Liver (tissue), 9 donors: ENCODE data around the gene GIPC1. TPM values are rescaled to one million over a fixed set of nuclear protein-coding genes. Genes with fewer than 3 reads are reported as not detected.

Experiments used
- DNase-seq: peaks from one replicate; pipeline ENCODE4 v3.0.0-alpha.2; 2017; ENCODE audit warnings: low spot score
- H3K27ac ChIP-seq, 2 donors: one replicate each; pipeline ENCODE4 v1.7.0; 2013; ENCODE audit warnings: inconsistent platforms in 2 of 2, low read length in 2 of 2, control low read depth in 1 of 2, low read depth in 1 of 2, mild to moderate bottlenecking in 1 of 2
- H3K27me3 ChIP-seq, 4 donors: one replicate each; pipeline versions ENCODE4 v1.6.1 to v1.7.0; 2013; ENCODE audit warnings: low read length in 3 of 4, inconsistent platforms in 1 of 4, mild to moderate bottlenecking in 1 of 4, moderate library complexity in 1 of 4; ENCODE audit not compliant: control insufficient read depth in 4 of 4, insufficient read depth in 4 of 4
- H3K36me3 ChIP-seq, 4 donors: one replicate each; pipeline versions ENCODE4 v1.6.1 to v1.7.0; 2013; ENCODE audit warnings: low read length in 3 of 4, mild to moderate bottlenecking in 3 of 4, low read depth in 1 of 4, moderate library complexity in 1 of 4; ENCODE audit not compliant: control insufficient read depth in 4 of 4, insufficient read depth in 3 of 4
- H3K4me1 ChIP-seq, 4 donors: one replicate each; pipeline versions ENCODE4 v1.6.1 to v1.7.0; 2013; ENCODE audit warnings: low read length in 3 of 4, mild to moderate bottlenecking in 3 of 4, moderate library complexity in 1 of 4; ENCODE audit not compliant: control insufficient read depth in 4 of 4, insufficient read depth in 4 of 4
- H3K4me3 ChIP-seq, 3 donors: one replicate each; pipeline versions ENCODE4 v1.6.1 to v1.7.0; 2013; ENCODE audit warnings: low read length in 3 of 3, control low read depth in 1 of 3, low read depth in 1 of 3, mild to moderate bottlenecking in 1 of 3
- H3K9ac ChIP-seq, 2 donors: one replicate each; pipeline ENCODE4 v1.7.0; 2013; ENCODE audit warnings: low read length in 2 of 2, mild to moderate bottlenecking in 2 of 2, moderate library complexity in 2 of 2, control low read depth in 1 of 2, low read depth in 1 of 2
- H3K9me3 ChIP-seq, 4 donors: one replicate each; pipeline versions ENCODE4 v1.6.1 to v1.7.0; 2013; ENCODE audit warnings: low read length in 3 of 4; ENCODE audit not compliant: control insufficient read depth in 4 of 4
- GABPA ChIP-seq, 2 donors: IDR thresholded peaks in 1 of 2; conservative IDR thresholded peaks in 1 of 2; 2 replicates each; pipeline ENCODE4 v1.6.1; 2016; ENCODE audit warnings: antibody characterized with exemption in 2 of 2, mild to moderate bottlenecking in 1 of 2, moderate library complexity in 1 of 2
- WGBS: extraction: QIAGEN DNeasy Blood & Tissue Kit; methylation state at CpG from one replicate; pipeline ENCODE4 v1.1.7; 2013; 5-methylcytosine and 5-hydroxymethylcytosine counted together
- polyA plus RNA-seq, 2 donors: library from polyadenylated mRNA; stranded (reverse) in 1 of 2; unstranded in 1 of 2; fragments of 200-250 nt in 1 of 2; fragments of >200 nt in 1 of 2; fragmentation: Nextera tagmentation in 1 of 2; extraction: Ambion mirVana in 1 of 2; gene quantifications; one replicate each; pipeline versions ENCODE4 v1.2.1 to v1.2.3, GENCODE V29; 2013 to 2015
- total RNA-seq, 2 donors: library from RNA; depleted of rRNA; stranded (reverse); fragments of >200 nt; gene quantifications; one replicate each; pipeline ENCODE4 v1.2.3, GENCODE V29; 2014
- TF ChIP-seq, protein P1 (sequence below): fragments of 150-350 bp; IDR thresholded peaks from 2 replicates; pipeline ENCODE4 v1.5.1; 2017; ENCODE audit warnings: improper control_type of control experiment, low read depth, low read length; ENCODE audit not compliant: missing input control
- TF ChIP-seq, protein P2 (sequence below): IDR thresholded peaks from 2 replicates; pipeline ENCODE4 v1.6.1; 2016; ENCODE audit warnings: antibody characterized with exemption, mild to moderate bottlenecking
- TF ChIP-seq, protein P3 (sequence below): IDR thresholded peaks from 2 replicates; pipeline ENCODE4 v1.6.1; 2016; ENCODE audit warnings: antibody characterized with exemption
- donor health status: healthy.
- donor health status: healthy.
- donor health status: healthy.
- donor health status: healthy.
- donor health status: healthy.

GIPC1 gene
- total and polyA plus RNA-seq, 4 donors: 18.4 to 34.5 (median 25.5) TPM

DNA sequence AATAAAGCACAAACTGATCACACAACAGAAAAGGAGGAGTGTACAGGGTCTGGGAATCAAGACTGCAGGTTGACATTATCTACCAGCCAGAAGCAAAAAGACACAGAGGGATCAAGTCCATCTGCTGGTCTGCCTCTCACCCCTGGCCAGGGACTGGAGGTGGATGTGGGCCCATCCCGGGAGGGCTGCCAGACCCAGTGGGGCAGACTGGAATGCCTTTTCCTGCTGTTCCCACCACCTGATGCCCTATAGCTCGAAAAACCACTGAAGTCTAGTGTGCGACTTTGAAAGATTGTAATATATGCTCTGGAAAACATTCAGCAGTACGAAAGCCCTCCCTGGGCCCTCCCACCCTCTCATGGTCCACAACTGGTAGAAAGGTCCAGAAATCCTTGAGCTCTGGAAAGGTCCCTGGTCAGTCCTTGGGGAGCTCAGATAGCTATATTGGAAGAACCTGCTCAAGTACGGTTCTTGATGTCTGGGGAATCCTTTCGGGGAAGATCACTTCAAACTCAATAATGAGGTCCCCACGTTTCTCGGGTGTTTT is 19.6 kb upstream of the GIPC1 start:
- Histone ChIP-seq H3K36me3 (peaks cover 8 to 22% (median 14%) of the 10 kb centered on the region in 4 donors), H3K4me1 (peaks cover 27 to 65% (median 40%) of the 10 kb centered on the region in 4 donors), H3K9me3 (no peaks in the 10 kb centered on the region), H3K4me3 (peak overlapping the region; percentile 73 to 95 (median 87)), H3K9ac (peak overlapping the region in 1 of 2 donors; percentile 69), H3K27ac (peak overlapping the region; percentile 3 to 98), H3K27me3 (no peaks in the 10 kb centered on the region)
- TF ChIP-seq GABPA (IDR thresholded peaks at IDR 0.05 in 1 of 2, conservative IDR thresholded peaks at IDR 0.05 in 1 of 2): no peak
- TF ChIP-seq, protein P1, sequence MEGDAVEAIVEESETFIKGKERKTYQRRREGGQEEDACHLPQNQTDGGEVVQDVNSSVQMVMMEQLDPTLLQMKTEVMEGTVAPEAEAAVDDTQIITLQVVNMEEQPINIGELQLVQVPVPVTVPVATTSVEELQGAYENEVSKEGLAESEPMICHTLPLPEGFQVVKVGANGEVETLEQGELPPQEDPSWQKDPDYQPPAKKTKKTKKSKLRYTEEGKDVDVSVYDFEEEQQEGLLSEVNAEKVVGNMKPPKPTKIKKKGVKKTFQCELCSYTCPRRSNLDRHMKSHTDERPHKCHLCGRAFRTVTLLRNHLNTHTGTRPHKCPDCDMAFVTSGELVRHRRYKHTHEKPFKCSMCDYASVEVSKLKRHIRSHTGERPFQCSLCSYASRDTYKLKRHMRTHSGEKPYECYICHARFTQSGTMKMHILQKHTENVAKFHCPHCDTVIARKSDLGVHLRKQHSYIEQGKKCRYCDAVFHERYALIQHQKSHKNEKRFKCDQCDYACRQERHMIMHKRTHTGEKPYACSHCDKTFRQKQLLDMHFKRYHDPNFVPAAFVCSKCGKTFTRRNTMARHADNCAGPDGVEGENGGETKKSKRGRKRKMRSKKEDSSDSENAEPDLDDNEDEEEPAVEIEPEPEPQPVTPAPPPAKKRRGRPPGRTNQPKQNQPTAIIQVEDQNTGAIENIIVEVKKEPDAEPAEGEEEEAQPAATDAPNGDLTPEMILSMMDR: no peak
- WGBS: 49% methylated on average over 8 of the region's 8 CpGs
- DNase-seq: no peak

DNA sequence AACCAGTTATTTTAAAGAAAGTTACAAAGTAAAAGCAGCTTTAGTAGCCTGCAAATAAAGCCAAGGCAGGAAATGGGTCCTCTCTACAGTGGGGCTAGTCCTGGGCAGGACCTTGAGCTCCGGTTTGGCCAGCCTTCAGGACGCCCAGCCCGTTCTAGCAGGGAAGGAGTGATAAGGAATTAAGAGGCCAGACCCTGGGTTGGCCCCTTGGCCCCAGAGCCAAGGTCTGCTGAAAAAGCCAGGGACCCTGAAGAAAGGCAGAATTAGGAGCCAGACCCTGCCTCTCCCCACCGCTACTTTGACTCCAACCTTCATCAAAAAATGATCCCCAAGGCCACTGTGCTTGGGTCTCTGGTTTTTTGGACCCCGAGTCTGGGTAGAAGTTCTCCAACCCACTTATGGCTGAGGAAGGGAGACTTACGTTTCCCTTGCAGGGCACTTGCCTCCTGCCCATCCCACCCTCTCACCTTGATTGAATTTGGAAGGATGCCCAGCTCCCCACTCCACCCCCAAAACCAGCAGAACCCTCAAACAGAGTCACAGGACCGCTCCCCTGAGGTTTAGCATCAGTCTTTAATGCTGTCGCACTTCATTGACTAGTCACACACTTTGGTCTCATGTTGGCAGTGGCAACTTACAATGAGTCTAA is 18.4 kb upstream of the GIPC1 start:
- TF ChIP-seq, protein P2, sequence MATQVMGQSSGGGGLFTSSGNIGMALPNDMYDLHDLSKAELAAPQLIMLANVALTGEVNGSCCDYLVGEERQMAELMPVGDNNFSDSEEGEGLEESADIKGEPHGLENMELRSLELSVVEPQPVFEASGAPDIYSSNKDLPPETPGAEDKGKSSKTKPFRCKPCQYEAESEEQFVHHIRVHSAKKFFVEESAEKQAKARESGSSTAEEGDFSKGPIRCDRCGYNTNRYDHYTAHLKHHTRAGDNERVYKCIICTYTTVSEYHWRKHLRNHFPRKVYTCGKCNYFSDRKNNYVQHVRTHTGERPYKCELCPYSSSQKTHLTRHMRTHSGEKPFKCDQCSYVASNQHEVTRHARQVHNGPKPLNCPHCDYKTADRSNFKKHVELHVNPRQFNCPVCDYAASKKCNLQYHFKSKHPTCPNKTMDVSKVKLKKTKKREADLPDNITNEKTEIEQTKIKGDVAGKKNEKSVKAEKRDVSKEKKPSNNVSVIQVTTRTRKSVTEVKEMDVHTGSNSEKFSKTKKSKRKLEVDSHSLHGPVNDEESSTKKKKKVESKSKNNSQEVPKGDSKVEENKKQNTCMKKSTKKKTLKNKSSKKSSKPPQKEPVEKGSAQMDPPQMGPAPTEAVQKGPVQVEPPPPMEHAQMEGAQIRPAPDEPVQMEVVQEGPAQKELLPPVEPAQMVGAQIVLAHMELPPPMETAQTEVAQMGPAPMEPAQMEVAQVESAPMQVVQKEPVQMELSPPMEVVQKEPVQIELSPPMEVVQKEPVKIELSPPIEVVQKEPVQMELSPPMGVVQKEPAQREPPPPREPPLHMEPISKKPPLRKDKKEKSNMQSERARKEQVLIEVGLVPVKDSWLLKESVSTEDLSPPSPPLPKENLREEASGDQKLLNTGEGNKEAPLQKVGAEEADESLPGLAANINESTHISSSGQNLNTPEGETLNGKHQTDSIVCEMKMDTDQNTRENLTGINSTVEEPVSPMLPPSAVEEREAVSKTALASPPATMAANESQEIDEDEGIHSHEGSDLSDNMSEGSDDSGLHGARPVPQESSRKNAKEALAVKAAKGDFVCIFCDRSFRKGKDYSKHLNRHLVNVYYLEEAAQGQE: no peak
- Histone ChIP-seq H3K4me1 (peaks cover 29 to 59% (median 42%) of the 10 kb centered on the region in 4 donors), H3K36me3 (peaks cover 8 to 22% (median 14%) of the 10 kb centered on the region in 4 donors), H3K27ac (peak overlapping the region; percentile 70 to 74), H3K27me3 (no peaks in the 10 kb centered on the region), H3K9me3 (no peaks in the 10 kb centered on the region), H3K4me3 (peak overlapping the region in 1 of 3 donors; percentile 15), H3K9ac (no peak overlapping the region)
- peak; percentile 44 for DNase-seq
- WGBS: 52% methylated on average over 8 of the region's 8 CpGs

DNA sequence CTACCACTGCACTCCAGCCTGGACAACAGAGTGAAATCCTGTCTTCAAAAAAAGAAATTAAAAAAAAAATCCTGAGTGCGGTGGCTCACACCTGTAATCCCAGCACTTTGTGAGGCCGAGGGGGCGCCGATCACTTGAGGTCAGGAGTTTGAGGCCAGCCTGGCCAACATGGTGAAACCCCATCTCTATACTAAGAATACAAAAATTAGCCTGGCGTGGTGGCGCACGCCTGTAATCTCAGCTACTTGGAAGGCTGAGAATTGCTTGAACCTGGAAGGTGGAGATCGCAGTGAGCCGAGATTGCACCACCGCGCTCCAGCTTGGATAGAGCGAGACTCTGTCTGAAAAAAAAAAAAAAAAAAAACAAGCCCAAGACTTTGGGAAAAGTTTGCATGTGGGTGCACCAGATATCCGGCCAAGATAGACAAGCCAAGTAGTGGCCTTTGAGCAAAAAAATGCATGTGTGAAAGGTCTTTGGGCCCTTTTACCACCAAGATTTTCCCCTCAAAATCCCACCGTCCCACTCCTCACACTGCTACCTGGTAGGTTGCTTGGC is 16.6 kb upstream of the GIPC1 start:
- Histone ChIP-seq H3K9me3 (no peaks in the 10 kb centered on the region), H3K36me3 (peaks cover 8 to 22% (median 14%) of the 10 kb centered on the region in 4 donors), H3K27me3 (no peaks in the 10 kb centered on the region), H3K4me3 (no peak overlapping the region), H3K4me1 (peaks cover 25 to 56% (median 42%) of the 10 kb centered on the region in 4 donors), H3K9ac (no peak overlapping the region), H3K27ac (peak overlapping the region; percentile 70 to 74)
- WGBS: 91% methylated on average over 14 of the region's 14 CpGs
- TF ChIP-seq, protein P3, sequence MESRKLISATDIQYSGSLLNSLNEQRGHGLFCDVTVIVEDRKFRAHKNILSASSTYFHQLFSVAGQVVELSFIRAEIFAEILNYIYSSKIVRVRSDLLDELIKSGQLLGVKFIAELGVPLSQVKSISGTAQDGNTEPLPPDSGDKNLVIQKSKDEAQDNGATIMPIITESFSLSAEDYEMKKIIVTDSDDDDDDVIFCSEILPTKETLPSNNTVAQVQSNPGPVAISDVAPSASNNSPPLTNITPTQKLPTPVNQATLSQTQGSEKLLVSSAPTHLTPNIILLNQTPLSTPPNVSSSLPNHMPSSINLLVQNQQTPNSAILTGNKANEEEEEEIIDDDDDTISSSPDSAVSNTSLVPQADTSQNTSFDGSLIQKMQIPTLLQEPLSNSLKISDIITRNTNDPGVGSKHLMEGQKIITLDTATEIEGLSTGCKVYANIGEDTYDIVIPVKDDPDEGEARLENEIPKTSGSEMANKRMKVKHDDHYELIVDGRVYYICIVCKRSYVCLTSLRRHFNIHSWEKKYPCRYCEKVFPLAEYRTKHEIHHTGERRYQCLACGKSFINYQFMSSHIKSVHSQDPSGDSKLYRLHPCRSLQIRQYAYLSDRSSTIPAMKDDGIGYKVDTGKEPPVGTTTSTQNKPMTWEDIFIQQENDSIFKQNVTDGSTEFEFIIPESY: no peak
- TF ChIP-seq, protein P1: no peak
- DNase-seq: no peak
